GM12872 (cell line): ENCODE data around the gene PATE1.

Experiments
- TF ChIP-seq, protein P1 (sequence below): IDR thresholded peaks from 3 replicates; pipeline ENCODE4 v1.5.1; 2011; ENCODE audit warnings: low read depth, mild to moderate bottlenecking, low read length, moderate library complexity; ENCODE audit not compliant: insufficient read depth

PATE1 gene, protein sequence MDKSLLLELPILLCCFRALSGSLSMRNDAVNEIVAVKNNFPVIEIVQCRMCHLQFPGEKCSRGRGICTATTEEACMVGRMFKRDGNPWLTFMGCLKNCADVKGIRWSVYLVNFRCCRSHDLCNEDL

DNA sequence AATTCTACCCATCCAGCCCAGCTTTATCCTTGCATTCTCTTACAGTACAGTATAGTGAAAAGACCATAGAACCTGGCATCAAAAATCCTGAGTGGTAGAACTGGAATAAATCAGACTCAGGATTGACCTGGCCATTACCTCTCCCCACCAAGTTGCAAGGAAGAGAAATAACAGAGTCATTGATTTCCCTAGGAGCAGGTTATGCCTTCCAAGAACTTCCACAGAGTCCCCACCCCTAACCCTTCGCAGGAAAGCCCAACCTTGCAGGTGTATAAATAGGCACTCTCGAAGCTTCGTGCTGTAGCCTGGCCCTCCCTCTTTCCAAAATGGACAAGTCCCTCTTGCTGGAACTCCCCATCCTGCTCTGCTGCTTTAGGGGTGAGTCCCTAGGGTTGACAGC is at the start of gene PATE1:
Gene PATE1, plus strand, starts transcription at position 301 of the 400 bp plus-strand sequence. Its CDS starts 26 bp downstream, at position 327.
- TF ChIP-seq, protein P1, sequence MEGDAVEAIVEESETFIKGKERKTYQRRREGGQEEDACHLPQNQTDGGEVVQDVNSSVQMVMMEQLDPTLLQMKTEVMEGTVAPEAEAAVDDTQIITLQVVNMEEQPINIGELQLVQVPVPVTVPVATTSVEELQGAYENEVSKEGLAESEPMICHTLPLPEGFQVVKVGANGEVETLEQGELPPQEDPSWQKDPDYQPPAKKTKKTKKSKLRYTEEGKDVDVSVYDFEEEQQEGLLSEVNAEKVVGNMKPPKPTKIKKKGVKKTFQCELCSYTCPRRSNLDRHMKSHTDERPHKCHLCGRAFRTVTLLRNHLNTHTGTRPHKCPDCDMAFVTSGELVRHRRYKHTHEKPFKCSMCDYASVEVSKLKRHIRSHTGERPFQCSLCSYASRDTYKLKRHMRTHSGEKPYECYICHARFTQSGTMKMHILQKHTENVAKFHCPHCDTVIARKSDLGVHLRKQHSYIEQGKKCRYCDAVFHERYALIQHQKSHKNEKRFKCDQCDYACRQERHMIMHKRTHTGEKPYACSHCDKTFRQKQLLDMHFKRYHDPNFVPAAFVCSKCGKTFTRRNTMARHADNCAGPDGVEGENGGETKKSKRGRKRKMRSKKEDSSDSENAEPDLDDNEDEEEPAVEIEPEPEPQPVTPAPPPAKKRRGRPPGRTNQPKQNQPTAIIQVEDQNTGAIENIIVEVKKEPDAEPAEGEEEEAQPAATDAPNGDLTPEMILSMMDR = no peak

DNA sequence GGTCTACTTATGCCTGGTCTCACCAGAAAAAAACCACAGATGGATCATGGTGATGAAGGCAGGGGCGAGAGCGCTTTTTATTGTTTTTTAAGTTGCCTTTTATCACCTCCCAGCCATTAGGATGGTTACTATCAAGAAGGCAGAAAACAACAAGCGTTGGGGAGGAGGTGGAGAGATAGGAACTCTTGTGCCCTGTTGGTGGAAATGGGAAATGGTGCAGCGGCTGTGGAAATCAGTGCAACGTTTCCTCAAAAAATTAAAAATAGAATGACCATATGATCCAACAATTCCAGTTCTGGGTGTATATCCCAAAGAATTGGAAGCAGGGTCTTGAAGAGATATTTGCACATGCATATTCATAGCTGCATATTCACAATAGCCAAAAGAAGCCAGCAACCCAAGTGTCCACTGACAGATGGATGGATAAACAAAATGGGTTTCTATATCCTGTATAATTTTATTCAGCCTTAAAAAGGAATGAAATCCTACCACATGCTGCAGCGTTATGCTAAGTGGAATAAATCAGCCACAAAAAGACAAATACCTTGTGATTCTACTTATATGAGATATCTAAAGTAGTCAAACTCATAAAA is 45.0 kb upstream of the PATE1 start:
- TF ChIP-seq, protein P1 = no peak

DNA sequence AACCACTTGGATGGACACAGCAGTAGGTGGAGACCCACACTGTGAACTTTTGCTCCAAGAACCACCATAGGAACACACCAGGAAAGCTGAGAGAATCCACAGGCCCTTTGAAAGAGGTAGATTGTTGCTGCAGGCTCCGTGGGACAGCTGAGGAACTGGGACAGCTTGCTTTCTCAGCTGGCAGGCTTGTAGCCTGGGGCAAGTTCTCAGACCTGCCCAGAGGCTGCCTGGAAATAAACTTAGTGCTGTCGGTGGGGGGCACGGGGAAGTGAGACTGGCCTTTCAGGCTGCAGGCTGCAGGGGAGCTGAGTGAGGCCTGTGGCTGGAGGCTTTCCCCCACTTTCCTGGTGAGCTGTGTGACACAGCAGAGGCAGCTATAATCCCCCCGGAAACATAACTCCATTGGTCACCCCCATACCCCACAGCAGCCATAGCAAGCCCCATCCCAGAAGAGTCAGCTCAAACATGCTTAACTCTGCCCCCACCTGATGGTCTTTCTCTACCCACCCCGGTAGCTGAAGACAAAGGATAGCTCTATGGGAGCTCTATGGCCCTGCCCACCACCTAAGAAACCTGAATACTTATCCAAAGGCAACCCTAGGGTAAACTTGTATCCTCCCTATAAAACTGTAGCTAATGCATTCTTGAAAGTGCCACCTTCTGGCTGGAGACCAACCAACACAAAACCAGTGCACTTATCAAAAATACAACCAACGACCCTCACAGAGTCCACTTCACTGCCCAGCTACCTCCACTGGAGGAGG is 44.0 kb upstream of the PATE1 start:
- TF ChIP-seq, protein P1 = no peak

DNA sequence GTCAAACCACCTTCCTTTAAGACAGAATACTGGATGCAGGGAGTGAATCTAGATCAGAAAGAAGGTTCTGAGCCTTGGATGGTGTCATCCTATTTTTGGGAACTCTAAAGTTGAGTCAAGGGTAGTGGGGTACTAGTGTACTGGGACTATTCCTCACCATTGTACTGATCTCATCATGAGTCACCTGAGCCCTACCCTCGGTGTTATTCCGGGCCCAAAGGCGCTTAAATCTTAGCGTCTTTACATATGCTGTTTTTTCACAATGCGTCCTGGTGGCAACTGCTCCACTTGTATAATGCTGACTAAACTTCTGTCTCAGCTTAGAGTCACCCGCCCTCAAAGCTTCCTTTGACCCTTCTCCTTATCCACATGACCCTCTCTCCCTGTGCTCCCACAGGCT is 25.3 kb upstream of the PATE1 start:
- TF ChIP-seq, protein P1 = no peak

DNA sequence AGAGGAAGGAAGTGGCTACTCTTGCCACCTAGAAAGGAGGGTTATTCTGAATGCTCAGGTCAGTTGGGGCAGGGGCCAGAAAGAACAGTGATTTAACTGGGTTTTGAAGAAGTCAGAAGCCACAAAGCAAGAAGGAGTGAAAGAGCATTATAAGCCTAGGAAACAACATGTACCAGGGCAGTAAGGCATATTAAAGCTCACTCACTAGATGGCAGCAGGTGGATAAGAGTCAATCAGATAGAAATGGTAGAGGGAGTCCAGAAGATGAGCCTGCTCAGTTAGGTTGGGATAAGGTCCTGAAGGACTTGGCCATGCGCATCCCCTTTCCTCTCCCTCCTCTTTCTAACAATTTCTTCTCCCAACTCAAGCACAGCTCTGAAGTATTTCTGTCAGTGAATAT is 22.0 kb upstream of the PATE1 start:
- TF ChIP-seq, protein P1 = peak; percentile 25; the same call in 2 of the 3 replicates

DNA sequence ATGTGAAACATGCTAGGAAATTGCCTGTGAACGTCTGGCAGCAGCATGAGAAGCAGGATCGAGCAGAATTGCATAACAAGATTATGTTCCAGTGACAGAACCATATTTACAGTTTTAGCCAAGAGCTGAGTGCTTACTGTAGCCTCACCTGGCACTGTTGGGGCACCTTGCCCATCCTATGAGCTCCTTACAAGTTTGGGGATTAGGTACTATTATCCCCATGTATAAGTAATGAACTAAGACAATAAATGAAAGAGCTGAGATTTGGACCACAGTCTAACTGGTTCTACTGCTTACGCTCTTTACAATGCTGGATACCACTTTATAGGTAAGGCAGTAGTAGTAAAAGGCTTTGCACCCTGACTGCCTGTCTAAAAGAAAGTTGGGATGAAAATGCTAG is 17.1 kb upstream of the PATE1 start:
- TF ChIP-seq, protein P1 = no peak

DNA sequence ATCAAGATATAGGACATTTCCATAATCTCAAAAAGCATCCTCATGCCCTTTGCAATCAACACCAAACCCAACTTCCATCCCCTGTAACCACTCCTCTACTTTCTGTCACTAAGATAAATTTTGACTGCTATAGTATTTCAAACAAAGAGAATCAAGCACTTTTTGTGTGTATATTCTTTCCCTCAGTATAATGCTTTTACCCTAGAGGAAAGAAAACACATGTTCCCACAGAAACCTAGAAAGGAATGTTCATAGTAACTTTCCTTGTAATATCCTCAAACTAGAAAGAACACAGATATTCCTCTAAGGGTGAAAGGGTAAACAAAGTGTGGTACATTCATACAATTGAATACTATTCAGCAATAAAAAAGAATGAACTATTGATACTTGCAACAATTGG is 5.5 kb upstream of the PATE1 start:
- TF ChIP-seq, protein P1 = no peak
